Karpas-422 (cell line): Measurements from ENCODE around the gene ADIPOR1. TPM values are rescaled to one million over a fixed set of nuclear protein-coding genes. Genes with fewer than 3 reads are reported as not detected.

ENCODE experiments used
- DNase-seq: peaks from one replicate; pipeline ENCODE4 v3.0.0-alpha.2; 2015
- H2AFZ ChIP-seq: fragments of 200-600 bp; sonication (generic); 2 replicates; pipeline ENCODE4 v1.6.1; 2014; ENCODE audit warnings: antibody characterized with exemption, low read length, mixed read lengths
- H3K27ac ChIP-seq: fragments of 200-600 bp; sonication (generic); 2 replicates; pipeline ENCODE4 v1.5.1; 2014; ENCODE audit warnings: mild to moderate bottlenecking, low read length, moderate library complexity
- H3K27me3 ChIP-seq: fragments of 200-600 bp; sonication (generic); 2 replicates; pipeline ENCODE4 v1.6.1; 2014; ENCODE audit warnings: low read length, mixed read lengths
- H3K36me3 ChIP-seq: fragments of 200-600 bp; sonication (generic); 2 replicates; pipeline ENCODE4 v1.6.1; 2014; ENCODE audit warnings: low read length, mixed read lengths; ENCODE audit not compliant: insufficient read depth
- H3K4me1 ChIP-seq: fragments of 200-600 bp; sonication (generic); 2 replicates; pipeline ENCODE4 v1.6.1; 2014; ENCODE audit warnings: mild to moderate bottlenecking, low read length, mixed read lengths
- H3K4me2 ChIP-seq: fragments of 200-600 bp; sonication (generic); 2 replicates; pipeline ENCODE4 v1.6.1; 2014; ENCODE audit warnings: low read length, low read depth, mild to moderate bottlenecking; ENCODE audit not compliant: poor library complexity, severe bottlenecking
- H3K4me3 ChIP-seq: fragments of 200-600 bp; sonication (generic); 2 replicates; pipeline ENCODE4 v1.5.1; 2014; ENCODE audit warnings: mild to moderate bottlenecking, antibody characterized with exemption, low read length, mixed read lengths
- H3K79me2 ChIP-seq: fragments of 200-600 bp; sonication (generic); 2 replicates; pipeline ENCODE4 v1.6.1; 2014; ENCODE audit warnings: mild to moderate bottlenecking, low read length, mixed read lengths
- H3K9ac ChIP-seq: fragments of 200-600 bp; sonication (generic); 2 replicates; pipeline ENCODE4 v1.6.0; 2014; ENCODE audit warnings: low read length
- H3K9me2 ChIP-seq: fragments of 200-600 bp; sonication (generic), shearing (Covaris generic); replicated peaks from 2 replicates; pipeline ENCODE4 v1.6.0; 2014; ENCODE audit warnings: mild to moderate bottlenecking, low read length, moderate library complexity; ENCODE audit not compliant: insufficient read depth
- H3K9me3 ChIP-seq: fragments of 300-700, 200-600 bp; sonication (generic); 2 replicates; pipeline ENCODE4 v1.6.1; 2014; ENCODE audit warnings: low read length, mixed read lengths
- H4K20me1 ChIP-seq: fragments of 200-600 bp; sonication (generic); 2 replicates; pipeline ENCODE4 v1.6.1; 2014; ENCODE audit warnings: mild to moderate bottlenecking, antibody characterized with exemption, low read length, low read depth; ENCODE audit not compliant: insufficient read depth
- small RNA-seq: library from RNA; depleted of rRNA; stranded (forward); fragments of <200 nt; gene quantifications from one replicate; pipeline ENCODE3, GENCODE V24; 2014
- total RNA-seq: library from RNA; depleted of rRNA; stranded (reverse); fragments of >200 nt; shearing (Covaris generic); gene quantifications from 2 replicates; pipeline ENCODE4 v1.2.3, GENCODE V29; 2014; ENCODE audit warnings: low replicate concordance; rRNA removed

The ADIPOR1 gene
- total RNA-seq, 1 experiment from 2014 or later, result 123 TPM

- H3K27me3 ChIP-seq, result no peaks in the 10 kb centered on the region
- no peaks in the 10 kb centered on the region for H4K20me1 ChIP-seq
- H3K9me2 ChIP-seq, result no peaks in the 10 kb centered on the region
- no peak overlapping the region for H3K9ac ChIP-seq
- no peak overlapping the region for H3K27ac ChIP-seq
- H3K36me3 ChIP-seq, result peaks cover 27% of the 10 kb centered on the region; the same call in 1 of the 2 replicates
- no peak overlapping the region for H3K4me2 ChIP-seq
- H3K9me3 ChIP-seq, result no peaks in the 10 kb centered on the region
- H3K79me2 ChIP-seq, result peaks cover 9% of the 10 kb centered on the region
- DNase-seq, result no peak
- H2AFZ ChIP-seq, result no peak overlapping the region
- H3K4me1 ChIP-seq, result peaks cover 15% of the 10 kb centered on the region
- no peak overlapping the region for H3K4me3 ChIP-seq
These were observed 65.6 kb downstream of the ADIPOR1 start for GRCh38 chr1:202892501-202892900.

Small RNA genes within 50 kb of the gene (small RNA-seq; reads per million reads assigned to genes)
- not detected for gene RF00019

Other genes with a start within 250 kb of the ADIPOR1 start
- gene SYT2, start 247.9 kb downstream of the ADIPOR1 start, total RNA-seq, result not detected in 2 replicates
- not detected in 2 replicates for gene KDM5B, start 149.9 kb downstream of the ADIPOR1 start, total RNA-seq
- not detected in 2 replicates for gene PCAT6, start 147.4 kb downstream of the ADIPOR1 start, total RNA-seq
- 7.5 and 7.8 TPM in 2 replicates for gene RABIF, start 69.2 kb downstream of the ADIPOR1 start, total RNA-seq
- 52.4 and 55.8 TPM in 2 replicates for gene KLHL12, start 31.1 kb downstream of the ADIPOR1 start, total RNA-seq
- gene CYB5R1, start 8.9 kb upstream of the ADIPOR1 start, total RNA-seq, result 27.1 and 28.2 TPM in 2 replicates
- gene TMEM183A, start 49.1 kb upstream of the ADIPOR1 start, total RNA-seq, result 65.3 and 81.0 TPM in 2 replicates
- 0.04 TPM in 1 of 2 replicates, not detected in the other for gene PPFIA4, start 68.2 kb upstream of the ADIPOR1 start, total RNA-seq
- gene MYOG, start 127.7 kb upstream of the ADIPOR1 start, total RNA-seq, result not detected in 2 replicates
- not detected in 2 replicates for gene ADORA1, start 169.4 kb upstream of the ADIPOR1 start, total RNA-seq
- gene MYBPH, start 217.5 kb upstream of the ADIPOR1 start, total RNA-seq, result 52.4 and 62.2 TPM in 2 replicates
- gene CHI3L1, start 228.4 kb upstream of the ADIPOR1 start, total RNA-seq, result 5.4 and 10.1 TPM in 2 replicates